NK-92 (cell line): Measurements from ENCODE around the gene PPIE.
"Not testable (repeated sequence)": the region's sequence is repeated elsewhere in the genome, so short reads cannot be mapped to it uniquely, and the experiment has no call there.

Experiments
- DNase-seq: peaks from one replicate; lab custom pipeline; 2025; ENCODE audit not compliant: unreplicated experiment; lab: John Stamatoyannopoulos, UW

PPIE gene

GRCh38 chr1:39757501-39757900 is 18.8 kb downstream of the PPIE start:
- no peak for DNase-seq

GRCh38 chr1:39758556-39759435 is 20.1 kb downstream of the PPIE start:
- DNase-seq = no peak

- no peak for DNase-seq
Measured at GRCh38 chr1:39759436-39759726, 20.7 kb downstream of the PPIE start.

GRCh38 chr1:39760074-39761008 is 21.7 kb downstream of the PPIE start:
- DNase-seq = no peak

- DNase-seq = no peak
Measured at GRCh38 chr1:39761016-39761415, 22.3 kb downstream of the PPIE start.

GRCh38 chr1:39761557-39762260 is 23.0 kb downstream of the PPIE start:
- no peak for DNase-seq

- no peak for DNase-seq
Measured at GRCh38 chr1:39762550-39763540, 24.2 kb downstream of the PPIE start.

- not testable (repeated sequence) for DNase-seq
Measured at GRCh38 chr1:39763619-39764374, 25.1 kb downstream of the PPIE start.

- DNase-seq = not testable (repeated sequence)
Measured at GRCh38 chr1:39764512-39764911, 25.8 kb downstream of the PPIE start.

GRCh38 chr1:39766466-39766865 is 27.8 kb downstream of the PPIE start:
- DNase-seq = not testable (repeated sequence)

GRCh38 chr1:39769502-39769901 is 30.8 kb downstream of the PPIE start:
- DNase-seq = not testable (repeated sequence)

GRCh38 chr1:39770100-39771021 is 31.7 kb downstream of the PPIE start:
- DNase-seq = not testable (repeated sequence)

- DNase-seq = not testable (repeated sequence)
Measured at GRCh38 chr1:39771022-39771532, 32.4 kb downstream of the PPIE start, which contains the start of gene OXCT2. OXCT2 (minus strand) TSS chr1:39771348; CDS start chr1:39771255, 93 bp downstream.

- not testable (repeated sequence) for DNase-seq
Measured at GRCh38 chr1:39773369-39773979, 34.8 kb downstream of the PPIE start.

- not testable (repeated sequence) for DNase-seq
Measured at GRCh38 chr1:39775141-39775540, 36.5 kb downstream of the PPIE start.

GRCh38 chr1:39775676-39776399 is 37.2 kb downstream of the PPIE start:
- DNase-seq = not testable (repeated sequence)

GRCh38 chr1:39776400-39776713 is 37.7 kb downstream of the PPIE start:
- DNase-seq = no peak
